ENCODE measurements around the gene GIGYF2. TPM values are rescaled to one million over a fixed set of nuclear protein-coding genes. Genes with fewer than 3 reads are reported as not detected.

The GIGYF2 gene
- polyA plus RNA-seq, 2 of the 4 experiments (the other 2 are of a cell fraction): 31.2 to 46.3 TPM

DNA sequence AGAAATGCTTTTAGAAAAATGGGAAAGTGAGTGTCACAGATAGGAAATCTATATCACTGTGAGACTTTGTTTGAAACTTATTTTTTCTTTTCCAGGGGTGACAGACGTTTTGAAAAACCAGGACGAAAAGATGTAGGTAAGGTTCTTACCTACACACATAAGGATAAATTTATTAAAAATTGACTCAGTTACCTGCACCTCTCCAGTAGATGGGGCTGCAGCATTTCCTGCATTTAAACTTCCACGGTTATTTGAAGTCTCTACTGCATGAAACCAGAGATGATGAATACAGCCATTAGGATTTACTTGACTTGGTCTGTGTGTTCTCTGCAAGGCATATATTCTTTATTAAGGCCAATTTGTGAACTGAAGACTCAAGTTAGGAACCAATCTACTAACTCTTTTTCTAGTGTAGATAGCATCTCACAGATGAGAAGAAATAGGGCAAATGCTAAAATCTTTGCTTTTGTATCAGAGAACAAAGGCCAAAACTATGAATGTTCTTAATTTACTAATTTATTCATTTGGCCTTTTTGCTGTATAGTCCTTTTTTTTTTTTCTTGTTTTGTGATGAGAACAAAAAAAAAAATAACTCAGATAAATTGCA lies 64.3 kb downstream of the GIGYF2 start:
- CTCF ChIA-PET: interaction anchor here (0.6 to 1.9 kb wide), 5 partner anchors 10 to 1311 kb away, joined by 3 to 7 read pairs (median 5); no protein-coding TSS in a partner anchor

DNA sequence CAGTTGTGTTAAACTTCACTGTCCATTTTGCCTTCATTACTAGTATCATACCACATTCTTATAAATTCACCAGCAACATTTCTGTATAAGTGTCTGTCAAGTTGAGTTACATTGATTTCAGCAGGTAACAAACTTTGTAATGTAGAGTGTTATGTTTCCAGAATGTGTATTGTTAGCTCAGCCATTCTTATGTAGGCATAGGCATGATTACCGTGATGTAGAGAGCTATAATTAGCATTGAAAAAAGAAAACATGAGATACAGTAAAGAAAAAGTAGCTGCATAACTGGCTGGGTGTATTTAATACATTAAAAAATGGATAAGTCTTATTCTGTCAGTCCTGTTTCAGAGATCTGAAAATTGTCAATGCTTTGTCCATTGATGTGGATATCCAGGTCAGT lies 70.7 kb downstream of the GIGYF2 start:
- 91% methylated on average over 1 of the region's 1 CpG for WGBS (ENCODE audit: missing lambda C conversion rate)
- Histone ChIP-seq H3K4me2 (no peak overlapping the region), H3K9me3 (no peaks in the 10 kb centered on the region), H3K4me1 (no peaks in the 10 kb centered on the region), H3K4me3 (no peak overlapping the region), H3K27ac (no peak overlapping the region)
- ChIA-PET POLR2A (interaction anchor here (0.7 kb wide), 1 partner anchor 10 kb away, joined by 3 read pairs; no protein-coding TSS in a partner anchor), CTCF (interaction anchor here (1.3 to 1.9 kb wide), 4 partner anchors 13 to 483 kb away, joined by 3 to 5 read pairs (median 4); partner anchors contain the start of gene ATG16L1)
- ATAC-seq: no peak
- FAIRE-seq: no peak
- DNase-seq (ENCODE audit: low read depth in 1 of 2, low spot score in 1 of 2): no peak
- TF ChIP-seq MAFK (IDR thresholded peaks at IDR 0.05; ENCODE audit: partially characterized antibody) (no peak), EHMT2 (IDR thresholded peaks at IDR 0.05; ENCODE audit: low read depth) (no peak), PHF8 (IDR thresholded peaks at IDR 0.05; ENCODE audit: borderline replicate concordance, low read depth) (no peak), CBX8 (IDR thresholded peaks at IDR 0.05) (no peak), TFCP2L1 (CRISPR knock-in tag; IDR thresholded peaks at IDR 0.05) (no peak), GATA3 (IDR thresholded peaks at IDR 0.05; ENCODE audit: borderline replicate concordance) (no peak), HOXA7 (CRISPR knock-in tag; IDR thresholded peaks at IDR 0.05) (no peak), NR3C1 (IDR thresholded peaks at IDR 0.05) (no peak), EP300 (IDR thresholded peaks at IDR 0.05) (no peak), RCOR1 (IDR thresholded peaks at IDR 0.05; ENCODE audit: low read depth, low read length) (no peak), NPAS2 (CRISPR knock-in tag; IDR thresholded peaks at IDR 0.05; ENCODE audit: borderline replicate concordance) (no peak), SREBF2 (IDR thresholded peaks at IDR 0.05) (no peak), JUNB (IDR thresholded peaks at IDR 0.05) (no peak), POLR2AphosphoS2 (conservative IDR thresholded peaks at IDR 0.05; ENCODE audit: low read length) (no peak), EHF (CRISPR knock-in tag; IDR thresholded peaks at IDR 0.05) (no peak)
- TF ChIP-seq, protein P1, sequence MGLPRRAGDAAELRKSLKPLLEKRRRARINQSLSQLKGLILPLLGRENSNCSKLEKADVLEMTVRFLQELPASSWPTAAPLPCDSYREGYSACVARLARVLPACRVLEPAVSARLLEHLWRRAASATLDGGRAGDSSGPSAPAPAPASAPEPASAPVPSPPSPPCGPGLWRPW (IDR thresholded peaks at IDR 0.05): no peak
- TF ChIP-seq, protein P2, sequence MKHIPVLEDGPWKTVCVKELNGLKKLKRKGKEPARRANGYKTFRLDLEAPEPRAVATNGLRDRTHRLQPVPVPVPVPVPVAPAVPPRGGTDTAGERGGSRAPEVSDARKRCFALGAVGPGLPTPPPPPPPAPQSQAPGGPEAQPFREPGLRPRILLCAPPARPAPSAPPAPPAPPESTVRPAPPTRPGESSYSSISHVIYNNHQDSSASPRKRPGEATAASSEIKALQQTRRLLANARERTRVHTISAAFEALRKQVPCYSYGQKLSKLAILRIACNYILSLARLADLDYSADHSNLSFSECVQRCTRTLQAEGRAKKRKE (CRISPR knock-in tag; IDR thresholded peaks at IDR 0.05; ENCODE audit: low read depth): no peak
- TF ChIP-seq, protein P3, sequence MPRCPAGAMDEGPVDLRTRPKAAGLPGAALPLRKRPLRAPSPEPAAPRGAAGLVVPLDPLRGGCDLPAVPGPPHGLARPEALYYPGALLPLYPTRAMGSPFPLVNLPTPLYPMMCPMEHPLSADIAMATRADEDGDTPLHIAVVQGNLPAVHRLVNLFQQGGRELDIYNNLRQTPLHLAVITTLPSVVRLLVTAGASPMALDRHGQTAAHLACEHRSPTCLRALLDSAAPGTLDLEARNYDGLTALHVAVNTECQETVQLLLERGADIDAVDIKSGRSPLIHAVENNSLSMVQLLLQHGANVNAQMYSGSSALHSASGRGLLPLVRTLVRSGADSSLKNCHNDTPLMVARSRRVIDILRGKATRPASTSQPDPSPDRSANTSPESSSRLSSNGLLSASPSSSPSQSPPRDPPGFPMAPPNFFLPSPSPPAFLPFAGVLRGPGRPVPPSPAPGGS (IDR thresholded peaks at IDR 0.05): no peak

More for the DNA sequence above, 64.3 kb downstream of the GIGYF2 start:
- no peaks in the 10 kb centered on the region for H3K4me1 ChIP-seq
- H3K4me3 ChIP-seq: no peak overlapping the region
- FAIRE-seq (no peak), ATAC-seq (peak; percentile 64 to 84), DNase-seq (ENCODE audit: low read depth in 1 of 2, low spot score in 1 of 2) (peak; percentile 29 to 69)
- no peaks in the 10 kb centered on the region for H3K9me3 ChIP-seq
- H3K27ac ChIP-seq: no peak overlapping the region
- 25% methylated on average over 3 of the region's 3 CpGs for WGBS (ENCODE audit: missing lambda C conversion rate)
- no peak overlapping the region for H3K4me2 ChIP-seq
- TF ChIP-seq SMC3 (IDR thresholded peaks at IDR 0.05) (peak; percentile 51; the same call in 2 of the 3 replicates), RAD21 (conservative IDR thresholded peaks at IDR 0.05 in 1 of 2, IDR thresholded peaks at IDR 0.05 in 1 of 2) (peak; percentile 65 to 66), TP53 (CRISPR knock-in tag; IDR thresholded peaks at IDR 0.05) (no peak), HOXA7 (CRISPR knock-in tag; IDR thresholded peaks at IDR 0.05) (no peak)
- TF ChIP-seq, protein P4, sequence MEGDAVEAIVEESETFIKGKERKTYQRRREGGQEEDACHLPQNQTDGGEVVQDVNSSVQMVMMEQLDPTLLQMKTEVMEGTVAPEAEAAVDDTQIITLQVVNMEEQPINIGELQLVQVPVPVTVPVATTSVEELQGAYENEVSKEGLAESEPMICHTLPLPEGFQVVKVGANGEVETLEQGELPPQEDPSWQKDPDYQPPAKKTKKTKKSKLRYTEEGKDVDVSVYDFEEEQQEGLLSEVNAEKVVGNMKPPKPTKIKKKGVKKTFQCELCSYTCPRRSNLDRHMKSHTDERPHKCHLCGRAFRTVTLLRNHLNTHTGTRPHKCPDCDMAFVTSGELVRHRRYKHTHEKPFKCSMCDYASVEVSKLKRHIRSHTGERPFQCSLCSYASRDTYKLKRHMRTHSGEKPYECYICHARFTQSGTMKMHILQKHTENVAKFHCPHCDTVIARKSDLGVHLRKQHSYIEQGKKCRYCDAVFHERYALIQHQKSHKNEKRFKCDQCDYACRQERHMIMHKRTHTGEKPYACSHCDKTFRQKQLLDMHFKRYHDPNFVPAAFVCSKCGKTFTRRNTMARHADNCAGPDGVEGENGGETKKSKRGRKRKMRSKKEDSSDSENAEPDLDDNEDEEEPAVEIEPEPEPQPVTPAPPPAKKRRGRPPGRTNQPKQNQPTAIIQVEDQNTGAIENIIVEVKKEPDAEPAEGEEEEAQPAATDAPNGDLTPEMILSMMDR (IDR thresholded peaks at IDR 0.05): peak; percentile 70
- POLR2A ChIA-PET: no interaction called here

Data from A549 (cell line).